ENCODE measurements around the gene APLP2.
"Not testable (repeated sequence)": the region's sequence is repeated elsewhere in the genome, so short reads cannot be mapped to it uniquely, and the experiment has no call there.

APLP2 gene

GRCh38 chr11:130092661-130093060 is 23.0 kb downstream of the APLP2 start:
- DNase-seq: no peak

GRCh38 chr11:130094614-130095013 is 24.9 kb downstream of the APLP2 start:
- DNase-seq: no peak

GRCh38 chr11:130095326-130095725 is 25.6 kb downstream of the APLP2 start:
- no peak for DNase-seq

- DNase-seq: no peak
These were observed 26.3 kb downstream of the APLP2 start for GRCh38 chr11:130096042-130096441.

GRCh38 chr11:130096823-130097222 is 27.1 kb downstream of the APLP2 start:
- no peak for DNase-seq

GRCh38 chr11:130097285-130097684 is 27.6 kb downstream of the APLP2 start:
- DNase-seq: no peak

GRCh38 chr11:130099356-130099755 is 29.7 kb downstream of the APLP2 start:
- no peak for DNase-seq

GRCh38 chr11:130100381-130101095 is 30.8 kb downstream of the APLP2 start:
- no peak for DNase-seq

GRCh38 chr11:130101661-130102060 is 32.0 kb downstream of the APLP2 start:
- DNase-seq: no peak

- DNase-seq: no peak
These were observed 32.9 kb downstream of the APLP2 start for GRCh38 chr11:130102301-130103249.

- no peak for DNase-seq
These were observed 33.7 kb downstream of the APLP2 start for GRCh38 chr11:130103296-130103814.

- DNase-seq: no peak
These were observed 36.7 kb downstream of the APLP2 start for GRCh38 chr11:130106381-130106780.

GRCh38 chr11:130108671-130109070 is 39.0 kb downstream of the APLP2 start:
- not testable (repeated sequence) for DNase-seq

- DNase-seq: no peak
These were observed 39.7 kb downstream of the APLP2 start for GRCh38 chr11:130109386-130109785.

- DNase-seq: no peak
These were observed 40.8 kb downstream of the APLP2 start for GRCh38 chr11:130110339-130111108.

- no peak for DNase-seq
These were observed 42.6 kb downstream of the APLP2 start for GRCh38 chr11:130112071-130112830.

GRCh38 chr11:130114281-130114680 is 44.6 kb downstream of the APLP2 start:
- DNase-seq: no peak

GRCh38 chr11:130114726-130115125 is 45.0 kb downstream of the APLP2 start:
- DNase-seq: no peak

- no peak for DNase-seq
These were observed 45.5 kb downstream of the APLP2 start for GRCh38 chr11:130115218-130115617.

- no peak for DNase-seq
These were observed 48.5 kb downstream of the APLP2 start for GRCh38 chr11:130118165-130118564.

GRCh38 chr11:130118636-130119387 is 49.1 kb downstream of the APLP2 start:
- DNase-seq: peak; percentile 44
